ENCODE results near the gene RDX. TPM values are rescaled to one million over a fixed set of nuclear protein-coding genes. Genes with fewer than 3 reads are reported as not detected.
"Not testable (repeated sequence)": the region's sequence is repeated elsewhere in the genome, so short reads cannot be mapped to it uniquely, and the experiment has no call there.

RDX gene
- total RNA-seq, 1 donor from 2014 or later = 225 TPM

GRCh38 chr11:110230377-110230776 lies 66.0 kb downstream of the RDX start:
- Mint-ChIP-seq H3K27me3 (ENCODE audit: unreplicated experiment) (no peaks in the 10 kb centered on the region), H3K9me3 (ENCODE audit: unreplicated experiment) (no peaks in the 10 kb centered on the region), H3K36me3 (ENCODE audit: low read depth, unreplicated experiment) (peaks cover 17% of the 10 kb centered on the region), H3K4me3 (ENCODE audit: unreplicated experiment) (no peak overlapping the region), H3K27ac (ENCODE audit: unreplicated experiment) (no peak overlapping the region), H3K4me1 (ENCODE audit: unreplicated experiment) (peaks cover 2% of the 10 kb centered on the region)
- no peak for TF ChIP-seq CTCF (IDR thresholded peaks at IDR 0.05; ENCODE audit: unreplicated experiment)
- DNase-seq (ENCODE audit: low spot score) = no peak

DNA sequence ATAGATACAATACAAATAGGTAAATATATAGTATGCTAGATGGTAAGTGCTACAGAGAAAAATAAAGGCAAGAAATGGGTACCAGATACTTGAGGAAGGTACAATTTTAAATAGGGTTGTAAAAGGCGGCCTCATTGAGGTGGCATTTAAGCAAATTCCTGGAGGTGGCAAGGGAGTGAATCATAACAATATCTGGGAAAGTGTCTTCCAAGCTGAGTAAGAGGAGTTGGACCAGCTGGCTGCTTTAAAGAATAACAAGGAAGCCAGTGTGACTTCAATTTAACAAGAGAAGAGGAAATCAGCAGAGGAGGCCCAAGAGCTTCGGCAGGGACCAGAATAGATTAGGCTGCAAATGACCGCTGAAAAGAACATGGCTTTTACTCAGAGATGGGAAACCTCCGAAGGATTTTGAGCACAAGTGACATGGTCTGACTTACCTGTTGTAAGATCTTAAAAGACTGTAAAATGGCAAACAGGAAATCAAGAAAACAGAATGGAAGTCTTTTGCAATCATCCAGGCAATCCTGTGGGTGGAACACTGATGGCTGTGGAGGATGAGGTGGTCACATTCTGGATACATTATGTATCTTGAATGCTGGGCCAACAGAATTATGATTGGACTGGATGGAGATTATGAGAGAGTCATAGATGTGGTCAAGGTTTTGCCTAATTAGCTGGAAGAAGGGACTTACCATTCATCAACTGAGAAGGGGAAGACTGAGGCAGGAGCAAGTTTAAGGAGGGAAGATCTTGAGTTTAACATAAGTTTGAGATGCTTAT lies 77.2 kb downstream of the RDX start:
- H3K27ac Mint-ChIP-seq (ENCODE audit: unreplicated experiment) = no peak overlapping the region
- no peaks in the 10 kb centered on the region for H3K9me3 Mint-ChIP-seq (ENCODE audit: unreplicated experiment)
- DNase-seq (ENCODE audit: low spot score) = no peak
- H3K4me1 Mint-ChIP-seq (ENCODE audit: unreplicated experiment) = peaks cover 18% of the 10 kb centered on the region
- no peaks in the 10 kb centered on the region for H3K27me3 Mint-ChIP-seq (ENCODE audit: unreplicated experiment)
- no peak for TF ChIP-seq CTCF (IDR thresholded peaks at IDR 0.05; ENCODE audit: unreplicated experiment)
- peaks cover 12% of the 10 kb centered on the region for H3K36me3 Mint-ChIP-seq (ENCODE audit: low read depth, unreplicated experiment)
- H3K4me3 Mint-ChIP-seq (ENCODE audit: unreplicated experiment) = no peak overlapping the region

GRCh38 chr11:110217936-110218335 lies 78.5 kb downstream of the RDX start:
- no peaks in the 10 kb centered on the region for H3K9me3 Mint-ChIP-seq (ENCODE audit: unreplicated experiment)
- no peak overlapping the region for H3K4me3 Mint-ChIP-seq (ENCODE audit: unreplicated experiment)
- no peak overlapping the region for H3K27ac Mint-ChIP-seq (ENCODE audit: unreplicated experiment)
- H3K36me3 Mint-ChIP-seq (ENCODE audit: low read depth, unreplicated experiment) = peaks cover 12% of the 10 kb centered on the region
- H3K4me1 Mint-ChIP-seq (ENCODE audit: unreplicated experiment) = peaks cover 18% of the 10 kb centered on the region
- DNase-seq (ENCODE audit: low spot score) = no peak
- TF ChIP-seq CTCF (IDR thresholded peaks at IDR 0.05; ENCODE audit: unreplicated experiment) = no peak
- no peaks in the 10 kb centered on the region for H3K27me3 Mint-ChIP-seq (ENCODE audit: unreplicated experiment)

DNA sequence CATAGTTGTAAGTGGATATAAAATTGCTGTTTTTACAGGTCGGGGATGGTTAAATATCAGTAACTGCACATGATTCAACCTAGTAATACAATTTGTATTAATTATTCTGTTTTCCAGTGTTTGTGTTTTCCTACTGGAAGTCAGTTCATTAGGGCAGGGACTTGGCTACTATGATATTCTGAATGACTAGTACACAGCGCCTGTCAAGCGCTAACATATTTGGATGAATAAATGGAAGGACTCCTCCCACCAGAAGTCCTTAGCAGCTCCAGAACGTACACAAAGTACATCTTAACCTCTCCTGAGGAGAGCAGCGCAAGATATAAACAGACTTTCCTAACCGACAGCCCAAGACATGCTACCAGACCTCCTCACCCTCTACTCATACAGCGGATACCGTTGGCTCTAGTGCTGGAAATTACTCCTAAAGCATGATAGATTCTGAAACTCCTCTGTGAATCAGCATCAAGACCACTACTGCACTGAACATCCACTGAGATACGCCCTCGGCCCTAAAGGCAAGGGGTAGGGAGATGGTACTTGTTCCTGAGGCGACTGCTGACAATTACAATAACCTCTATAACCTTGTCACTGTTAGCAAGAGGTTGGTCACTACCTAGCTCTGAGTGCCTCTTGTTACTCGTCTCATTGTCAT lies 79.1 kb downstream of the RDX start:
- Mint-ChIP-seq H3K27ac (ENCODE audit: unreplicated experiment) (no peak overlapping the region), H3K36me3 (ENCODE audit: low read depth, unreplicated experiment) (peaks cover 12% of the 10 kb centered on the region), H3K4me3 (ENCODE audit: unreplicated experiment) (no peak overlapping the region), H3K4me1 (ENCODE audit: unreplicated experiment) (peaks cover 18% of the 10 kb centered on the region), H3K27me3 (ENCODE audit: unreplicated experiment) (no peaks in the 10 kb centered on the region), H3K9me3 (ENCODE audit: unreplicated experiment) (no peaks in the 10 kb centered on the region)
- DNase-seq (ENCODE audit: low spot score) = no peak
- TF ChIP-seq CTCF (IDR thresholded peaks at IDR 0.05; ENCODE audit: unreplicated experiment) = no peak

DNA sequence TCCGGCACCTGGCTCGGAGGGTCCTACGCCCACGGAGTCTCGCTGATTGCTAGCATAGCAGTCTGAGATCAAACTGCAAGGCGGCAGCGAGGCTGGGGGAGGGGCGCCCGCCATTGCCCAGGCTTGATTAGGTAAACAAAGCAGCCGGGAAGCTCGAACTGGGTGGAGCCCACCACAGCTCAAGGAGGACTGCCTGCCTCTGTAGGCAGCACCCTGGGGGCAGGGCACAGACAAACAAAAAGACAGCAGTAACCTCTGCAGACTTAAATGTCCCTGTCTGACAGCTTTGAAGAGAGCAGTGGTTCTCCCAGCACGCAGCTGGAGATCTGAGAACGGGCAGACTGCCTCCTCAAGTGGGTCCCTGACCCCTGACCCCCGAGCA lies 87.1 kb downstream of the RDX start:
- H3K9me3 Mint-ChIP-seq (ENCODE audit: unreplicated experiment); H3K4me1 Mint-ChIP-seq (ENCODE audit: unreplicated experiment); H3K27me3 Mint-ChIP-seq (ENCODE audit: unreplicated experiment); H3K27ac Mint-ChIP-seq (ENCODE audit: unreplicated experiment); H3K36me3 Mint-ChIP-seq (ENCODE audit: low read depth, unreplicated experiment); H3K4me3 Mint-ChIP-seq (ENCODE audit: unreplicated experiment); DNase-seq (ENCODE audit: low spot score): not testable (repeated sequence)

GRCh38 chr11:110208678-110209312 lies 87.6 kb downstream of the RDX start:
- not testable (repeated sequence) for H3K4me1 Mint-ChIP-seq (ENCODE audit: unreplicated experiment); DNase-seq (ENCODE audit: low spot score); H3K9me3 Mint-ChIP-seq (ENCODE audit: unreplicated experiment); H3K27ac Mint-ChIP-seq (ENCODE audit: unreplicated experiment); H3K36me3 Mint-ChIP-seq (ENCODE audit: low read depth, unreplicated experiment); H3K4me3 Mint-ChIP-seq (ENCODE audit: unreplicated experiment); H3K27me3 Mint-ChIP-seq (ENCODE audit: unreplicated experiment)

Measured in endothelial cell (in vitro differentiated cells).